K562 (cell line): ENCODE results near the gene ARHGAP22. TPM values are rescaled to one million over a fixed set of nuclear protein-coding genes. Genes with fewer than 3 reads are reported as not detected.

ENCODE experiments used
- BCOR ChIP-seq: fragments of 450-650 bp; IDR thresholded peaks from 2 replicates; pipeline ENCODE4 v1.6.1; 2016
- BHLHE40 ChIP-seq: IDR thresholded peaks from 2 replicates; pipeline ENCODE4 v1.6.1; 2011; ENCODE audit warnings: low read length, improper control_type of control experiment
- CBX1 ChIP-seq: sonication (generic); IDR thresholded peaks from 2 replicates; pipeline ENCODE4 v1.6.1; 2016; ENCODE audit warnings: antibody characterized with exemption, low read depth, mild to moderate bottlenecking
- CREB5 ChIP-seq: fragments of 250-450 bp; sonication (Bioruptor Pico); IDR thresholded peaks from 2 replicates; pipeline ENCODE4 v1.5.0; 2020; ENCODE audit warnings: mild to moderate bottlenecking
- DIDO1 ChIP-seq: fragments of 450-650 bp; IDR thresholded peaks from 2 replicates; pipeline ENCODE4 v1.6.1; 2016; ENCODE audit warnings: low read depth, missing biosample characterization, missing genetic modification characterization
- HMGXB4 ChIP-seq: sonication (generic); formaldehyde crosslinking; IDR thresholded peaks from 2 replicates; pipeline ENCODE4 v1.8.1; 2023; ENCODE audit warnings: mild to moderate bottlenecking, missing genetic modification reagents
- NCOA2 ChIP-seq, 2 experiments: fragments of 450-650 bp; IDR thresholded peaks; 2 replicates each; pipeline ENCODE4 v1.6.1; 2018; ENCODE audit warnings: mild to moderate bottlenecking in 2 of 2, moderate library complexity in 1 of 2; ENCODE audit not compliant: partially characterized antibody in 2 of 2
- SAP30 ChIP-seq: fragments of 200-600 bp; sonication (generic); IDR thresholded peaks from 2 replicates; pipeline ENCODE4 v1.6.1; 2012; ENCODE audit warnings: borderline replicate concordance, low read depth, mild to moderate bottlenecking, moderate library complexity, low read length, control low read depth, inconsistent platforms; ENCODE audit not compliant: insufficient read depth, poor library complexity, severe bottlenecking
- SMARCA4 ChIP-seq: fragments of 450-650 bp; IDR thresholded peaks from 2 replicates; pipeline ENCODE4 v1.6.1; 2016
- TSHZ1 ChIP-seq: fragments of 250-450 bp; sonication (Bioruptor Pico); IDR thresholded peaks from 2 replicates; pipeline ENCODE4 v1.4.0; 2020; ENCODE audit warnings: mild to moderate bottlenecking, moderate library complexity
- XRCC3 ChIP-seq: fragments of 450-650 bp; IDR thresholded peaks from 2 replicates; pipeline ENCODE4 v1.6.1; 2017; ENCODE audit warnings: mild to moderate bottlenecking, moderate library complexity
- ZBTB8A ChIP-seq: fragments of 450-650 bp; IDR thresholded peaks from 2 replicates; pipeline ENCODE4 v1.6.1; 2018; ENCODE audit warnings: mild to moderate bottlenecking, moderate library complexity; ENCODE audit not compliant: partially characterized antibody
- ZNF347 ChIP-seq: fragments of 450-650 bp; formaldehyde crosslinking; IDR thresholded peaks from 2 replicates; pipeline ENCODE4 v1.4.0; 2020; ENCODE audit warnings: low read depth, mild to moderate bottlenecking, moderate library complexity
- ZNF431 ChIP-seq: sonication (generic); formaldehyde crosslinking; IDR thresholded peaks from 2 replicates; pipeline ENCODE4 v1.8.0; 2022; ENCODE audit warnings: mild to moderate bottlenecking, missing genetic modification reagents
- ZNF609 ChIP-seq: sonication (generic); formaldehyde crosslinking; IDR thresholded peaks from 2 replicates; pipeline ENCODE4 v1.8.1; 2023; ENCODE audit warnings: missing genetic modification reagents, mild to moderate bottlenecking, borderline replicate concordance
- ZNF780A ChIP-seq: fragments of 250-450 bp; sonication (Bioruptor Pico); IDR thresholded peaks from 2 replicates; pipeline ENCODE4 v1.5.0; 2021; ENCODE audit warnings: mild to moderate bottlenecking
- polyA plus RNA-seq, 8 experiments: library from polyadenylated mRNA; depleted of rRNA in 4 of 8; stranded (reverse) in 5 of 8; unstranded in 3 of 8; fragments of >200 nt; fragmentation: Nextera tagmentation in 2 of 8; fragmentation: Illumina TruSeq in 1 of 8; extraction: Ambion mirVana in 2 of 8; extraction: Trizol in 1 of 8; gene quantifications; 2 replicates each; pipeline versions ENCODE4 v1.2.1 to v1.2.3, GENCODE V29; 2011 to 2014; ENCODE audit warnings: inconsistent platforms in 1 of 8, missing spikeins in 1 of 8
- total RNA-seq, 7 experiments: library from RNA; depleted of rRNA in 6 of 7; stranded (reverse); fragments of >200 nt in 6 of 7; fragmentation: Illumina TruSeq in 2 of 7; extraction: Trizol in 2 of 7; gene quantifications; 2 replicates each; pipeline versions ENCODE4 v1.2.1 to v1.2.3, GENCODE V29; 2011 to 2021; ENCODE audit warnings: low replicate concordance in 1 of 7

The ARHGAP22 gene
- total and polyA plus RNA-seq, 9 of the 15 experiments (the other 6 are each of a cell fraction or from before 2014, with no cell fraction given), result 1.3 to 28.1 (median 12.7) TPM

GRCh38 chr10:48468130-48468790 lies 136.6 kb downstream of the ARHGAP22 start (continued):
- no peak for TF ChIP-seq TSHZ1
- TF ChIP-seq SMARCA4, result peak; percentile 84
- no peak for TF ChIP-seq CREB5
- no peak for TF ChIP-seq HMGXB4
- no peak for TF ChIP-seq ZNF609 (CRISPR knock-in tag)
- no peak; the same call in 1 of the 2 replicates for TF ChIP-seq BCOR
- no peak for TF ChIP-seq ZBTB8A
- TF ChIP-seq ZNF431 (CRISPR knock-in tag), result no peak
- no peak for TF ChIP-seq BHLHE40
- TF ChIP-seq NCOA2 (IDR thresholded peaks at IDR 0.05; ENCODE audit: partially characterized antibody in 2 of 2), result no peak
- TF ChIP-seq DIDO1 (tag), result no peak
- TF ChIP-seq CBX1, result no peak
- TF ChIP-seq XRCC3, result no peak
- no peak for TF ChIP-seq SAP30
- no peak for TF ChIP-seq ZNF347
- no peak for TF ChIP-seq ZNF780A (CRISPR knock-in tag)
